Endothelial cell of umbilical vein (primary cell): ENCODE data around the gene TNFRSF12A. TPM values are rescaled to one million over a fixed set of nuclear protein-coding genes. Genes with fewer than 3 reads are reported as not detected.
"Not testable (repeated sequence)": the region's sequence is repeated elsewhere in the genome, so short reads cannot be mapped to it uniquely, and the experiment has no call there.

Experiments
- BruUV-seq: library from RNA; stranded (reverse); fragments of 400-500 nt; replicated peaks from 2 replicates; lab custom pipeline; 2021; lab: Mats Ljungman, UMichigan
- CTCF ChIA-PET: fragments of 300-600, 350-600 bp; sonication (Branson Sonifier 250); formaldehyde crosslinking; loops from one replicate; lab custom pipeline; 2021; ENCODE audit warnings: antibody characterized with exemption, inconsistent platforms; lab: Charles Lee
- POLR2A ChIA-PET: fragments of 300-600, 350-600 bp; sonication (Branson Sonifier 250); formaldehyde crosslinking; loops from one replicate; lab custom pipeline; 2021; ENCODE audit warnings: antibody characterized with exemption, inconsistent platforms; lab: Charles Lee
- DNase-seq: peaks from one replicate; pipeline ENCODE4 v3.0.0-alpha.2; 2011; ENCODE audit warnings: low read depth, low spot score
- FAIRE-seq: peaks from 2 replicates; lab custom pipeline; 2011; peaks lifted over from hg19 to GRCh38; lab: Jason Lieb, UNC
- H2AFZ ChIP-seq: 2 replicates; pipeline ENCODE4 v1.6.0; 2012; ENCODE audit warnings: low read depth, low read length, control low read depth, inconsistent platforms
- H3K27ac ChIP-seq: 2 replicates; pipeline ENCODE4 v1.5.1; 2011; ENCODE audit warnings: low read depth, mild to moderate bottlenecking, control low read depth, low read length, moderate library complexity; ENCODE audit not compliant: insufficient read depth
- H3K27me3 ChIP-seq, 2 experiments: 2 replicates each; pipeline versions ENCODE4 v1.6.0 to v1.6.1; 2011; ENCODE audit warnings: low read length in 2 of 2, mixed read lengths in 1 of 2; ENCODE audit not compliant: control insufficient read depth in 2 of 2, insufficient read depth in 2 of 2
- H3K36me3 ChIP-seq, 2 experiments: 2 replicates in 1 of 2; 3 replicates in 1 of 2; pipeline ENCODE4 v1.5.1; 2011; ENCODE audit warnings: low read length in 2 of 2, mild to moderate bottlenecking in 1 of 2, moderate library complexity in 1 of 2; ENCODE audit not compliant: control insufficient read depth in 2 of 2, insufficient read depth in 2 of 2; ENCODE audit errors: extremely low read depth in 1 of 2
- H3K4me1 ChIP-seq: 3 replicates; pipeline ENCODE4 v1.5.1; 2011; ENCODE audit warnings: mild to moderate bottlenecking, low read length; ENCODE audit not compliant: control insufficient read depth, insufficient read depth; ENCODE audit errors: extremely low read depth
- H3K4me2 ChIP-seq: 2 replicates; pipeline ENCODE4 v1.6.1; 2011; ENCODE audit warnings: low read length, control low read depth, mixed read lengths; ENCODE audit not compliant: insufficient read depth
- H3K4me3 ChIP-seq, 3 experiments: fragments of 200-600 bp in 1 of 3; sonication (generic), shearing (Covaris generic) in 1 of 3; replicated peaks in 1 of 3; 2 replicates each; pipeline ENCODE4 v1.5.1; 2011 to 2016; ENCODE audit warnings: control low read depth in 3 of 3, low read length in 3 of 3, mild to moderate bottlenecking in 2 of 3, inconsistent platforms in 1 of 3, low read depth in 1 of 3, moderate library complexity in 1 of 3; ENCODE audit not compliant: insufficient read depth in 1 of 3
- H3K79me2 ChIP-seq: 2 replicates; pipeline ENCODE4 v1.6.0; 2012; ENCODE audit warnings: low read length, inconsistent platforms; ENCODE audit not compliant: control insufficient read depth, insufficient read depth
- H3K9ac ChIP-seq: replicated peaks from 2 replicates; pipeline ENCODE3; 2011; ENCODE audit warnings: low read length, control low read depth; ENCODE audit not compliant: insufficient read depth; ENCODE audit errors: extremely low read depth
- H3K9me1 ChIP-seq: replicated peaks from 3 replicates; pipeline ENCODE4 v1.6.0; 2011; ENCODE audit warnings: mild to moderate bottlenecking, low read length; ENCODE audit not compliant: control insufficient read depth, insufficient read depth; ENCODE audit errors: extremely low read depth
- H3K9me3 ChIP-seq: replicated peaks from 2 replicates; pipeline ENCODE4 v1.5.1; 2012; ENCODE audit warnings: low read length, inconsistent platforms; ENCODE audit not compliant: control insufficient read depth, insufficient read depth
- H4K20me1 ChIP-seq: replicated peaks from 2 replicates; pipeline ENCODE3; 2011; ENCODE audit warnings: mild to moderate bottlenecking, low read length; ENCODE audit not compliant: control insufficient read depth, insufficient read depth; ENCODE audit errors: extremely low read depth
- FOS ChIP-seq: IDR thresholded peaks from 2 replicates; pipeline ENCODE4 v1.6.1; 2011; ENCODE audit warnings: mild to moderate bottlenecking, low read length, moderate library complexity, borderline replicate concordance; ENCODE audit not compliant: insufficient read depth
- dilution Hi-C: fragments of 300-500 bp; cut with MboI; formaldehyde crosslinking; loops from one replicate; pipeline ENCODE4 v1.15.0; 2019; ENCODE audit warnings: low sequenced_read_pairs; ENCODE audit not compliant: extremely low pct_ligation_motif_present
- intact Hi-C: fragments of 100-400 bp; cut with micrococcal nuclease; formaldehyde crosslinking; loops from one replicate; pipeline ENCODE4 v1.10.0; 2022
- polyA plus RNA-seq, 4 experiments: library from polyadenylated mRNA; depleted of rRNA in 3 of 4; stranded (reverse) in 3 of 4; unstranded in 1 of 4; fragments of >200 nt; gene quantifications; 2 replicates each; pipeline versions ENCODE4 v1.2.1 to v1.2.3, GENCODE V29; 2011 to 2012; ENCODE audit warnings: missing spikeins in 1 of 4
- total RNA-seq: library from RNA; stranded (reverse); gene quantifications from 2 replicates; pipeline ENCODE4 v1.2.3, GENCODE V29; 2021

Gene TNFRSF12A
- total and polyA plus RNA-seq, 2 donors (not counting 3 experiments of a cell fraction or from before 2014, with no cell fraction given) = 162 to 187 TPM

DNA sequence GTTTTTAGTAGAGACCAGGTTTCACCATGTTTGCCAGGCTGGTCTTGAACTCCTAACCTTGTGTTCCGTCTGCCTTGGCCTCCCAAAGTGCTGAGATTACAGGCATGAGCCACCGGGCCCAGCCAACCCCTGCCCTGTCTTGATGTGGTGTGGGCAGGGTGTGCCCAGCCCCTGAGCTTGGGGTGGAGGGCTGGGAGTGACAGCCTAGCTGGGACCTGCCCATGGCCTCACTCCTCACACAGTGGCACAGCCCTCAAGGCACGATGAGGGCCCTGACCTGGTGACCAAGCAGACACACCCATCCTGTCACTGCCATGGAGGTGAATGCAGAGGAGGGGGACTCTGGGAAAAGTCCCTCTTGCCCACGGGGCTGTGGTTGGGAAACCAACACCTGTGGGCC, 48.3 kb downstream of the TNFRSF12A start:
- Histone ChIP-seq H3K9me3 (no peaks in the 10 kb centered on the region), H2AFZ (no peak overlapping the region), H3K4me2 (no peak overlapping the region), H4K20me1 (no peaks in the 10 kb centered on the region), H3K4me3 (no peak overlapping the region), H3K9me1 (no peaks in the 10 kb centered on the region), H3K27ac (no peak overlapping the region), H3K9ac (no peak overlapping the region), H3K36me3 (peaks cover 0 to 9% of the 10 kb centered on the region in 2 experiments), H3K4me1 (peaks cover 19% of the 10 kb centered on the region), H3K79me2 (peaks cover 4% of the 10 kb centered on the region), H3K27me3 (no peaks in the 10 kb centered on the region)
- ChIA-PET CTCF (no interaction called here), POLR2A (no interaction called here)
- no peak for TF ChIP-seq FOS
- no TSS peak for BruUV-seq
- dilution Hi-C loops (no loop called here), intact Hi-C loops (no loop called here)
- DNase-seq (no peak), FAIRE-seq (no peak)

DNA sequence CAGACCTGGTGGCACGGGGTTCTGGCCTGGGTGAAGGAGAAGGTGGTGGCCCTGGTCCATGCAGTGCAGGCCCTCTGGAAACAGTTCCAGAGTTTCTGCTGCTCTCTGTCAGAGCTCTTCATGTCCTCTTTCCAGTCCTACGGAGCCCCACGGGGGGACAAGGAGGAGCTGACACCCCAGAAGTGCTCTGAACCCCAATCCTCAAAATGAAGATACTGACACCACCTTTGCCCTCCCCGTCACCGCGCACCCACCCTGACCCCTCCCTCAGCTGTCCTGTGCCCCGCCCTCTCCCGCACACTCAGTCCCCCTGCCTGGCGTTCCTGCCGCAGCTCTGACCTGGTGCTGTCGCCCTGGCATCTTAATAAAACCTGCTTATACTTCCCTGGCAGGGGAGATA, 49.0 kb downstream of the TNFRSF12A start:
- FAIRE-seq, intact Hi-C loops, H3K36me3 ChIP-seq: not testable (repeated sequence)

More for the DNA sequence above, 49.0 kb downstream of the TNFRSF12A start:
- dilution Hi-C loops, H3K27ac ChIP-seq, H3K9me1 ChIP-seq, H3K9me3 ChIP-seq, H2AFZ ChIP-seq, H4K20me1 ChIP-seq, H3K9ac ChIP-seq, DNase-seq, H3K79me2 ChIP-seq, BruUV-seq, H3K4me2 ChIP-seq, H3K4me3 ChIP-seq, H3K27me3 ChIP-seq, CTCF ChIA-PET, POLR2A ChIA-PET: not testable (repeated sequence)
- peaks cover 19% of the 10 kb centered on the region for H3K4me1 ChIP-seq
